PFSK-1 (cell line): Measurements from ENCODE around the gene TMEM80.
A peak's percentile ranks its signal among the peaks of the same experiment; 100 is the strongest.

Experiments used
- FOXP2 ChIP-seq: optimal IDR thresholded peaks from 2 replicates; pipeline ENCODE3; 2011; ENCODE audit warnings: borderline replicate concordance, control low read depth, inconsistent platforms; ENCODE audit not compliant: insufficient read depth; ENCODE audit errors: extremely low read length, extremely low read depth
- POLR2AphosphoS5 ChIP-seq: IDR thresholded peaks from 2 replicates; pipeline ENCODE4 v1.6.1; 2012; ENCODE audit warnings: low read depth, mild to moderate bottlenecking, control low read depth, low read length, moderate library complexity
- SIN3A ChIP-seq: IDR thresholded peaks from 2 replicates; pipeline ENCODE4 v1.6.1; 2012; ENCODE audit warnings: mild to moderate bottlenecking, low read length, moderate library complexity, borderline replicate concordance; ENCODE audit not compliant: insufficient read depth
- TAF1 ChIP-seq: IDR thresholded peaks from 2 replicates; pipeline ENCODE4 v1.6.1; 2012; ENCODE audit warnings: low read length, control low read depth, borderline replicate concordance; ENCODE audit not compliant: insufficient read depth
- TF ChIP-seq, protein P1 (sequence below), 2 experiments: IDR thresholded peaks; 2 replicates each; pipeline versions ENCODE4 v1.6.1 to v1.8.0; 2011 to 2012; ENCODE audit warnings: low read depth in 2 of 2, low read length in 2 of 2, control low read depth in 1 of 2, inconsistent platforms in 1 of 2, mild to moderate bottlenecking in 1 of 2, moderate library complexity in 1 of 2; ENCODE audit not compliant: insufficient read depth in 1 of 2

Gene TMEM80

DNA sequence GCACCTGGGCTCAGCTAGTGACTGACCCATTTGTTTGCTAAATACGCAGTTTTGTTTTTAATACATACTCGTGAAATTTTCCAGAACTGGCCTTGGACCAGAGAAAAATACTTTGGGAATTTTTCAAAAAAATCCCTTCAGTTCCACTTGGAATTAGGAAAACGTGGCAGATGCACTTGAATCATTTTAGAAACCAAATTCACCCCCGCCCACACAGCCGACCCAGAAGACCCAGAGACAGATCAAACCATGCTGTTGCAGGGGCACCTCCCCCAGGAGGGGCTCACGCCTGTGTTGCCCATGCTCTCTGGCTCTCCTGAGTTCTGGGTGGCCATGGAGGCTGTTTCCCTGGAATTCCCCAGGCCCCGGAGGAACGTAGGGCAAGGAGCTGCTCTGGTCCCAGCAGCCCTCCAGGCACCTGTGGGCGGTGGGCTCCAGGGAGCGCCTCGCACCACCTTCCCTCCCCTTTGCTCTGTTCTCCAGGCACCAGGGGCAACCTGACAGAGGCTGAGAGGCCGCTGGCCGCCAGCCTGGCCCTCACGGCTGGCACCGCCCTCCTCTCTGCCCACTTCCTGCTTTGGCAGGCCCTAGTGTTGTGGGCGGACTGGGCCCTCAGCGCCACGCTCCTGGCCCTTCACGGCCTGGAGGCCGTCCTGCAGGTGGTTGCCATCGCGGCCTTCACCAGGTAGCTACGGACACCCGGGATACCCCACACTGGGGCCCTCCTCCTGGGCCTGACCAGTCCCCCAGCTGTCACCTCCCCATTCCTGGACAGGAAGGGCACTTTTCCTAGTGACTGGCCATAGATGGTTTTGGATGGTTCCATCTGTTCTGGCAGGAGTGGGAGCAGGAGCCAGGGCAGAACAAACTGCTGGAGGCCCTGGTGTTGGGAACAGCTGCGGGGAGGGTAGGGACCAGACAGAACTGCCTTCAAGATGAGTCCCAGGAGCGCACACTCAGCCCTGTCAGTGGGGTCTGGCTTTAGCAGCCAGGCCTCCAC lies 7.1 kb downstream of the TMEM80 start:
- no peak for TF ChIP-seq POLR2AphosphoS5
- no peak for TF ChIP-seq SIN3A
- no peak for TF ChIP-seq TAF1
- no peak for TF ChIP-seq FOXP2
- TF ChIP-seq, protein P1, sequence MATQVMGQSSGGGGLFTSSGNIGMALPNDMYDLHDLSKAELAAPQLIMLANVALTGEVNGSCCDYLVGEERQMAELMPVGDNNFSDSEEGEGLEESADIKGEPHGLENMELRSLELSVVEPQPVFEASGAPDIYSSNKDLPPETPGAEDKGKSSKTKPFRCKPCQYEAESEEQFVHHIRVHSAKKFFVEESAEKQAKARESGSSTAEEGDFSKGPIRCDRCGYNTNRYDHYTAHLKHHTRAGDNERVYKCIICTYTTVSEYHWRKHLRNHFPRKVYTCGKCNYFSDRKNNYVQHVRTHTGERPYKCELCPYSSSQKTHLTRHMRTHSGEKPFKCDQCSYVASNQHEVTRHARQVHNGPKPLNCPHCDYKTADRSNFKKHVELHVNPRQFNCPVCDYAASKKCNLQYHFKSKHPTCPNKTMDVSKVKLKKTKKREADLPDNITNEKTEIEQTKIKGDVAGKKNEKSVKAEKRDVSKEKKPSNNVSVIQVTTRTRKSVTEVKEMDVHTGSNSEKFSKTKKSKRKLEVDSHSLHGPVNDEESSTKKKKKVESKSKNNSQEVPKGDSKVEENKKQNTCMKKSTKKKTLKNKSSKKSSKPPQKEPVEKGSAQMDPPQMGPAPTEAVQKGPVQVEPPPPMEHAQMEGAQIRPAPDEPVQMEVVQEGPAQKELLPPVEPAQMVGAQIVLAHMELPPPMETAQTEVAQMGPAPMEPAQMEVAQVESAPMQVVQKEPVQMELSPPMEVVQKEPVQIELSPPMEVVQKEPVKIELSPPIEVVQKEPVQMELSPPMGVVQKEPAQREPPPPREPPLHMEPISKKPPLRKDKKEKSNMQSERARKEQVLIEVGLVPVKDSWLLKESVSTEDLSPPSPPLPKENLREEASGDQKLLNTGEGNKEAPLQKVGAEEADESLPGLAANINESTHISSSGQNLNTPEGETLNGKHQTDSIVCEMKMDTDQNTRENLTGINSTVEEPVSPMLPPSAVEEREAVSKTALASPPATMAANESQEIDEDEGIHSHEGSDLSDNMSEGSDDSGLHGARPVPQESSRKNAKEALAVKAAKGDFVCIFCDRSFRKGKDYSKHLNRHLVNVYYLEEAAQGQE (IDR thresholded peaks at IDR 0.05; ENCODE audit: insufficient read depth in 1 of 2, low read depth in 2 of 2, low read length in 2 of 2) = no peak

DNA sequence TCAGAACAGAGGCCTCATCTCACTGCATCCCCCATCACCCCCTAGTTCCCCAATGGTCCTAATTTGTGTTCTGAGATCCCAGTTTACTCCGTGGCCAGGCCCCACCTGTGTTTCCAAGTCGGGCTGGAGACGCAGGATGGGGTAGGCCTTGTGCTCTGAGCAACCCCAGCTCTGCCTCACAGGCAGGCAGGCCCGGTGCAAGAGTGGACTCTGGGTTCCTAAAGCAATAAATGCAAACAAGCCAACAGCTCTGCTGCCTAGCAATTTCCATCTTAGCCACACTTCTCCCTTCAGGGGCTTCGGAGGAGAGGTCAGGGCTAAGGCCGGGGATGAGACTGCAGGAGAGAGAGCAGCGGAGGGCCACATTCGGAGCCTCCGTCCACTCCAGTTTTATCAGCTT lies 7.9 kb downstream of the TMEM80 start:
- TF ChIP-seq POLR2AphosphoS5 = no peak
- TF ChIP-seq FOXP2 = no peak
- no peak for TF ChIP-seq TAF1
- TF ChIP-seq, protein P1 (IDR thresholded peaks at IDR 0.05; ENCODE audit: insufficient read depth in 1 of 2, low read depth in 2 of 2, low read length in 2 of 2) = no peak
- no peak for TF ChIP-seq SIN3A

DNA sequence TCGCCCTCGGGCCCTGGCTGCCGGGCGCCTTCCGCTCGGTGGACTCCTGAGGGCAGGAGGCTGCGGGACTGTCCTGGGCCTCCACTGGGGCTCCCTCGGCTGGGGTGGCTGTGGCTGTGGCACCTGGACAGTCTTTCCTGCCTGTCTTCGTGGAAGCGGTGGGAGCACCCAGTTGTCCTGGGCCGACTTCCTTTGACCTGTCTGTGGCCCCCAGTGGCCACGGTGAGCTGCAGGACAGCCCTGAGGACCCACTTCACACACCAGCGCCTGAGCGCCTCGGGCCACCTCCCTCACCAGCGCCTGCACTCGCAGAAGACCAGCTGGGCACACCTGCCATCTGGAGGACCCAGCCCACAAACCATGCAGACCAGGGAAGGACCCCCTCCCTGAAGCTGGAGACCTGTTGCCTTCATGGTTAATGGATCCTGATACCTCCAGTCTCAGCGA lies 8.6 kb downstream of the TMEM80 start:
- no peak for TF ChIP-seq SIN3A
- TF ChIP-seq POLR2AphosphoS5 = no peak
- TF ChIP-seq FOXP2 = no peak
- TF ChIP-seq TAF1 = no peak
- TF ChIP-seq, protein P1 (IDR thresholded peaks at IDR 0.05; ENCODE audit: insufficient read depth in 1 of 2, low read depth in 2 of 2, low read length in 2 of 2) = no peak

DNA sequence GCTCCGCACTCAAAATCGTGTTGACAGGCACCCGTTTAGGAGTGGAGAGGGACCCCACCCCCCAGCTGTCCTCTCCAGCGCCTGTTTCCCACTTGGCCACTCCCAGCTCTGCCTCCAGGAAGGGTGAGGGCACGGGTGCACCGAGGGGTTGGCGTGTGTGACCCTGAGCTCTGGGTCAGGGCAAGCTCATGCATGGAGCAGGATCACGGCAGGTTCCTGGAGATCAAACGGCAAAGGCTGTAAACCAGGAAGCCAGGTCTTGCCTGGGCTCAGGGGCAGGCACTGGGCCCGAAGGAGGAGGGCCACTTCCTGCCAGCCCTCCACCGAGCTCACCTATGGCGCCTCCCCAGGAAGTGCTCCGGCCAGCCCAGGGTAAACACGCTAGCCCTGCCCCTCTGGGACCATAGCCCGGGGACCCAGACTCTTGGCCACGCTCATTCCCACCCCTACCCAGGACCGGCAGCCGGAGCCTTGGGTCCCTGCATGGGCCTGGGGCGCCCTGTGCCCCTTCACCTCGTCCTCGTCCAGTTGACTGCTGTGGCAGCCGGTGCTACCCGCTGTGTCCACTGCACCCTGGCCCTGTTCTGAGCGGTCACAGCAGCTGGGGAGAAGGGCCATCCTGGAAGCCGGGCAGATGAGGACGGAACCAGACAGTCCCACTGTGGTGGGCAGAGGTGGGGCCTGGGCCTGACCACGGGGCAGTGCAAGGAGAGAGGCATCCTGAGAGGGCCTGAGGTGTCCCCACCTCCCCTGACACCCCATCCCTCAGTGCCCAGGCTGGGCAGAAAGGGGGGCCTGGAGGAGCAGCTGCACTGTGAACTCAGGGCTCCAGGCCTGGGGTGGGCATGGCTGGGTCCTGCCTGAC lies 9.4 kb downstream of the TMEM80 start:
- TF ChIP-seq FOXP2 (peak; percentile 81), TAF1 (no peak), SIN3A (no peak), POLR2AphosphoS5 (no peak)
- TF ChIP-seq, protein P1 (IDR thresholded peaks at IDR 0.05; ENCODE audit: insufficient read depth in 1 of 2, low read depth in 2 of 2, low read length in 2 of 2) = no peak
